Right renal pelvis (tissue), 4 donors: ENCODE measurements around the gene QSER1. TPM values are rescaled to one million over a fixed set of nuclear protein-coding genes. Genes with fewer than 3 reads are reported as not detected.
"Not testable (repeated sequence)": the region's sequence is repeated elsewhere in the genome, so short reads cannot be mapped to it uniquely, and the experiment has no call there.

Source experiments
- DNase-seq, 4 donors: peaks; one replicate each; pipeline ENCODE4 v3.0.0-alpha.2; 2013; ENCODE audit warnings: low read depth in 4 of 4, low spot score in 3 of 4, missing footprints in 1 of 4
- polyA plus RNA-seq, 4 donors: library from polyadenylated mRNA; unstranded; fragments of 120-200 nt; gene quantifications; one replicate each; pipeline ENCODE4 v1.2.1, GENCODE V29; 2013; ENCODE audit not compliant: insufficient read length in 4 of 4

The QSER1 gene
- polyA plus RNA-seq, 4 donors: 35.7 to 48.8 (median 42.2) TPM

DNA sequence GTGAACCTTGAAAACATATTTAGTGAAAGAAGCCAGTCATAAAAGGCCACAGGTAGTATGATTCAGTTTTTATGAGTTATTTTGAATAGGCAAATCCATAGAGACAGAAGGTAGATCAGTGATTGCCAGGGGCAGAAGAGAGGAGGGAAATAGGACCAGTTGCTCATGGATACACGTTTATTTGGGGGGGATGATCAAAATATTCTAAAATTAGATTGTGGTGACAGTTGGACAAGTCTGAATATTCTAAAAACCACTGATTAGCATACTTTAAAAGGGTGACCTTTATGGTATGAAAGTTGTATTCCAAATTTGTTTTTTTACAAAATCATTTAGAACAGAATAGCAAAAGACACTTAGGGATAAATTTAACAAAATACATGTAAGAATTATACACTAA, 28.6 kb downstream of the QSER1 start:
- no peak for DNase-seq

DNA sequence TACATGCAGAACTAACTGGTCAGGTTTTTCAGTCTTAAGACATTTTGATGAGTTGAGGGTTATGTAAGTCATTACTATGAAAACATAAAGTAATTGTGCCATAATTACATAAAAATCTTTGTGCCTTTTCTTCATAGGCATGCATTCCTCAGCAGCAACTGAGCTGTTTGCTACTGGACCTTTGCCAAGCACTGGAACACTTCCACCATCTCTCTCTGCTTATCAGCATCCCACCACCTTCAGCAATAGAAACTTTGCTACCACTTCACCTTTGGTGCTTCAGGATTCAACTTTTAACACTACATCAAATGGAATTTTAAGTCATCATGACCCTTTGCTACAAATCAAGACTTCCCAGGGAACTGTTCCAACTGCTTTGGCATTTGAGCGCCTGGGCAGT, 39.0 kb downstream of the QSER1 start:
- no peak for DNase-seq

DNA sequence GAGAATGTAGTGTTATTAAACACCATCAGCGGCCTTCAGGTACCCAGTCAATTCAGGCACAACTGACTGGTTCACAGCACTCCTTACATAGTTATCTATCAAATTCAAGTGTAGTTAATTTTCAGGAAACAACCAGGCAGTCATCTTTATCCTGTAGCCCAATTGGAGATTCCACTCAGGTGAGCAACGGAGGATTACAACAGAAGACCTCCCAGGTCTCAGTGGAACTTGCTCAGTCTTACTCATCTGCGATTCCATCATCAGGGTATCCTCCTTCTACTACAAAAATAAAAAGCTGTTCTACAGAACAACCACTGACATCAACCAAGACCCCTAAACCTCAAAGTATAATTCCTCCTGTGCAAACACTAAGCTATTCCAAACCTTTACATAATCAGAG, 39.6 kb downstream of the QSER1 start:
- DNase-seq: no peak

DNA sequence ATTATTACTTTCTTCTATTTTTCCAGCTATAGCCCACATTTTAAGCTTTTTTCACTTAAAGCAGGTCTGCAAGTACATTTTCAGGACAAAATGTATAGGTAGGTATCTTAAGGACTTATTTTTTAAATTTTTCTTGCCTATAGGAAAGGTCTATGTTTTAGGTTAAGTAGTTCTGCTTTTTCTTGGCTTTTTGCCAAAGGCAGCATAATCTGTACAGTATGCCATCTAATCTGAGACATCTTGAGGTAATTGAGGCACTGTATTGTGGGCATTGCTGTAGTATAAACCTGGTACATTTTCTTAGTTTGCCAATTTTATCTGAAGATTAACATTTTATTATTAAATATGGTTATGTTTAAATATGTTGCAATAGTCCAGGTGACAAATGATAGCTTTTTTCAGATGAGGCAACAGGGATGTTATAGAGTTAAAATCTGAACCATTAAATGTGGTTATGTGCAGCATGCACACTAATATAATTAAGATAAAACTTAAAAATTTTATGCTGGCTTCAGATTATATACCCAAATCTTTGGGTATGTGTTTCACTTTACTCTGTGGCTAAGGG, 42.9 kb downstream of the QSER1 start:
- no peak for DNase-seq

DNA sequence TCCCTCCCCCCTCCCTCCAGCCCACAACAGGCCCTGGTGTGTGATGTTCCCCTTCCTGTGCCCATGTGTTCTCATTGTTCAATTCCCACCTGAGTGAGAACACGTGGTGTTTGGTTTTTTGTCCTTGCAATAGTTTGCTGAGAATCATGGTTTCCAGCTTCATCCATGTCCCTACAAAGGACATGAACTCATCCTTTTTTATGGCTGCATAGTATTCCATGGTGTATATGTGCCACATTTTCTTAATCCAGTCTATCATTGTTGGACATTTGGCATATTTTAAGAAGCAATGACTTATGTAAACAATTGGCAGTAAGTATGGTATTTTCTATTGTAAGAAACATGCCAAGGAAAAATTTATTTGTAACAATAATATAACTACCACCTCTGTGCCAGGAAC, 43.6 kb downstream of the QSER1 start:
- not testable (repeated sequence) for DNase-seq

DNA sequence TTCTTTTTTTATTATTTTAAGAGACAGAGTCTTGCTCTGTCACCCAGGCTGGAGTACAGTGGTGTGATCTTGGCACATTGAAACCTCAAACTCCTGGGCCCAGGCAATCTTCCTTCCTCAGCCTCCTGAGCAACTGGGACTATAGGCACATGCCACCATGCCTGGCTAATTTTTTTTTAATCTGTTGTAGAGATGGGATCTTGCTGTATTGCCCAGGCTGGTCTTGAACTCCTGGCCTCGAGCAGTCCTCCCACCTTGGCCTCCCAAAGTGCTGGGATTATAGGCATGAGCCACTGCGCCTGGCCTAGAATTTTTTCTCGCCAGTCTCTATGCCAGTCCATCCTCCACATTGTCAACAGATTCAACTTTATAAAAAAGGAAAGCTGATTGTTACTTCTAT, 44.7 kb downstream of the QSER1 start:
- not testable (repeated sequence) for DNase-seq

DNA sequence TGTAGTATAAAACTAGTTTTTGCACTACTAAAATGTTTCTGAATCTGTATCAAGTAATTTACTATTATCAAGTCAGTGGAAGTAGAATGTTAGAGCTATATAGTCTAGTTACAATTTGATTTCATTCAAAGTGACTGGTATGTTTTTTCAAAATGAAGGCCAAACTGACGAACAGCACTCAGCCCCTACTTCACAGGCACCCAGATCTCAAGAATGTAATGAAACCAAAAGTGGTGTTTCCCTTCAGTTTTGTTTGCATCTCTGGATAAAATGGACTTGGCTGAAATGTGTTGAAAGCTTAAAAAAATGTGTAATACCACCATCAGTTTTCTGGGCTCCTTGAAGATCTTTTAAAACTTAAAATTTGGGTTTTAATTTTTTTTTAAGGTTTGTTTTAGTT, 46.4 kb downstream of the QSER1 start:
- DNase-seq: no peak

DNA sequence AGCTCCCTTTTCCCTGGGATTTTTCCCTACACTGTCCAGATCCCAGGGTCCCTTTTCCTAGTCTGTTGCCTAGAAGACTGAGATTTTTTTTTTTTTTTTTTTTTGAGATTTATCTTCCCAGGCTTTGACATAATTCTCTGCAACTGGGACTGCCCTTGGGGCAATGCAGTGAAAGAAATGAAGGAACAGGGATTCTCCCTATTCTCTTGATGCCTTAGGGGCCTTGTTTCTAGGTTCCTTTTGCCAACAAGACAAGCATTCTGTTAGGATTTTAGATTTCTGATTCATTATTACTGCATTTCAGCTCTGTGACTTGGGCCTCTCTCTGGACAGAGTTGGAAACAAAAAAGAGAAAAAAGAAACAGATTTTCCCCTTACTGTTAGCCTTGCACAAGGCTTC, 47.3 kb downstream of the QSER1 start:
- DNase-seq: no peak

DNA sequence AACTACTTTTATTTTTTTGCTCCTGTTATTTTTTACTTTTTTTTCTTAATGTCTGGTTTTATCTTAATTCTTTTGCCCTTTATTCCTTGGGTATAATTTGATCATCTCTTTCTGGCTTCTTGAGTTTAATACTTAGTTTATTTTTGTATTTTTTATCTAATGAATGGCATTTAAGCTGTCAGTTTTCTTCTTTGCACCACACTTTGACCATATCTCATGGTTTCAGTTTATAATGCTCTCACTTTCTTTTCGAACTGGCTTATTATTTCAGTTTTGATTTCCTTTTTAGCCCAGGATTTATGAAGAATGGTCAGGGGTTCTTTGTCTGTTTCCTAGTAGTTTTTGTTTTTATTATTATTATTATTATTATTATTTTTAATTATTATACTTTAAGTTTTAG, 48.3 kb downstream of the QSER1 start:
- no peak for DNase-seq

DNA sequence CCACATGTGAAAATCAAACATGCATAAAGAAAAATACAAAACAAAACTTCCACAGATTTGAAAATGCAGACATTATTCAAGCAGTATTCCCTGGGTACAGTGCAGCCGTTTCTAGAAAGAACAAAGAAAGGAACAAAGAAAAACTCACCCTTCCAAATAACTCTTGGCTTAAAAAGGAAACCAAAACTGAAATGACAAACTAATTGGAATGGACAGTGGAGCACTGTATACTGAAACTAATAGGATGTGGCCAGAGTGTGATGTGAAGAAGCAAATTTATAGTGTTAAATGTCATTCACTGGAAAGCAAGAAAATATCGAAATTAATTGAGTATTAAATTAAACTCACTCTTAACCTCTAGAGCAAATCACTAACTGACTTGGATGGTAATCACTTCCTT, 55.4 kb downstream of the QSER1 start:
- no peak for DNase-seq

DNA sequence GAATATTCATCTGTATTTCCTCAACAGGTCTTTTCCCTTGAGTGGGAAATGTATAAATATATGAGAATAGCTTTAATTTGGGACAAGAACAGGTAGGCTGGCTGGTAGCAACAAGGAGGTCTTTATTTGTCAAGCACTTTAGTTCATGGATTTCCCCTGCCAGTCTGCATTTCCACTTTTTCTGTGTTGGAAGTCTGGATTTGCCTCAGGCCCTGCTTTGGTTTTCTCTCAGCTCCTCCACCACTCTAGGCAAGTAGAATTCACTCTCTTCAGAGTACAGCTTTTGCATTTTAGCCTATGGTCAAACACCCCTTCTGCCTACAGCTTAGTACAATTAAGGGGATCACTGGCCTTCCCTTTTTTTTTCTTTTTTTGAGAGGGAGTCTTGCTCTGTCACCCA, 57.1 kb downstream of the QSER1 start:
- no peak for DNase-seq

DNA sequence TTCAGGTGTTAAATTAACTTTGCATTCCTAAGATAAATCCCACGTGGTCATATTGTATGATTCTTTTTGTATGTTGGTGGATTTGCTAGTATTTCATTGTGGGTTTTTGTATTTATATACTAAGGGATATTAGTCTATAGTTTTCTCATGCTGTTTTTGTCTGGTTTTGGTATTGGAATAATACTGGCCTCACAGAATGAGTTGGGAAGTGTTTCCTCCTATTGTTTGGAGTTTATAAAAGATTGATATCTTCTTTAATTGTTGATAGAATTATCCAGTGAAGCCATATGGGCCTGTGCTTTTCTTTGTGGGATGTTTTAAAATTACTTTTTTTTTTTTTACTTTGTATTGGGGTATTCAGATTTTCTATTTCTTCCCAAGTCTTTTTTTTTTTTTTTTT, 59.8 kb downstream of the QSER1 start:
- no peak for DNase-seq

DNA sequence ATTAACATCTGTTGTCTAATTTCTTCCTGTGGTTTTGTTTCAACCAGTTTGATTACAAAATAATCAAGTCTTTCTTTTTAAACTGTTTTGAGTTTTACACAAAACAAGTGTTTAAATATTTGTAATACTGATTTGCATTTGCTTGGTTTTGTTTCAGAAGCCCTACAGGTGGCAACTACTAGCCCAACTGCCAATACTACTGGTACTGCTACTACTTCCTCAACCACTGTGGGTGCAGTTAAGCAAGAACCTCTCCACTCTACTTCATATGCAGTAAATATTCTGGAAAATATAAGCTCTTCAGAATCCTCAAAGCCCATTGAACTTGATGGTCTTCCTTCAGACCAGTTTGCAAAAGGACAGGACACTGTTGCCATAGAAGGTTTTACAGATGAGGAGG, 61.1 kb downstream of the QSER1 start:
- DNase-seq: no peak

DNA sequence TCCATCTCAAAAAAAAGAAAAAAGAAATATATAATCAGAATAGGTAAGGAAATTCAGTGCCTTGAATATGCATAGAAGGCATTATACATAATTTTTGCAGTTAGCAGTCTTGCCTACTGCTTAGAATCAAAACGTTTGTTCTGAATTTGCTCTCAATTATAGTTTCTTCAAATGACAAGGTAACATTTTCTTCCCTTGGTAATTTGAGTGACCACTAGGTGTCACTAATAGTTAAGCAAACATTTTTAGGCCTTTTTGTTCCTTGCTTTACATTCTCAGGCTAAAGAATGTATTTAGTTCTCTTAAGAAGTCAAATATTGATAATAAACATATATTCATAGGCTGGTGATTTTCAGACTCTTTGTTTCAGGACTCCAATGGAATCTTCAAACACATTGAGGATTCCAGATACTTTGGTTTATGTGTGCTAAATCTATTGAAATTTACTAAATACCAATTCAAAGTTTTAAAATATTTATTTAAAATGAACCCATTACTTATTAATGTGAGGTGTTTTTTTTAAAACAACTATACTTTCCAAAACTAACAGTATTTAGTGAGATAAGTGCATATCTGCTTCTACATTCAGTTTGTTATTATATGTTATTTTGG, 68.0 kb downstream of the QSER1 start:
- DNase-seq: peak; percentile 26 to 45 (median 32)

DNA sequence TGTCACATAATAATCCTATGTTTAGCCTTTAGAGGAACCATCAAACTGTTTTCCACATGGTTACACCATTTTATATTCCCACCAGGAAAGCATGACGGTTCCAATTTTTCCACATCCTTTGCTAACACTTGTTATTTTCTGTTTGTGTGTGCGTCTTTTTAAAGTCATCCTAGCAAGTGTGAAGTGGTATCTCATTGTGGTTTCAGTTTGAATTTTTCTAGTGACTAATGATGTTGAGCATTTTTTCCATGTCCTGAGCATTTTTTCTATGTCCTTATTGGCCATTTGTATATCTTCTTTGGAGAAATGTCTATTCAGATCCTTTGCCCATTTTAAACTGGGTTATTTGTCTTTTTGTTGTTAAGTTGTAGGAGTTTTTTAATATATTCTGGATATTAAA, 69.4 kb downstream of the QSER1 start:
- DNase-seq: no peak

DNA sequence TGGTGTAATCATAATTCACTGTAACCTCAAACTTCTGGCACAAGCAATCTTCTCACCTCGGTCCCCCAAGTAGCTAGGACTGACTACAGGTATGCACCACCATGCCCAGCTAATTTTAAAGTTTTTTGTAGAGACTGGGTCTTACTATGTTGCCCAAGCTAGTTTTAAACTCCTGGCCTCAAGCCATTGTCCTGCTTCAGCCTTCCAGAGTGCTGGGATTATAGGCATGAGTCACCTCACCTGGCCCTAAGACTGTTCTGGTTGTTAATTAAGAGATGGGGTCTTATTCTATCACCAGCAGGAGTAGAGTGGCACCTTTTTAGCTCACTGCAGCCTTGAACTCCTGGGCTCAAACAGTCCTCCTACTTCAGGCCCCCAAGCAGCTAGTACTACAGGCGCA, 71.1 kb downstream of the QSER1 start:
- no peak for DNase-seq

DNA sequence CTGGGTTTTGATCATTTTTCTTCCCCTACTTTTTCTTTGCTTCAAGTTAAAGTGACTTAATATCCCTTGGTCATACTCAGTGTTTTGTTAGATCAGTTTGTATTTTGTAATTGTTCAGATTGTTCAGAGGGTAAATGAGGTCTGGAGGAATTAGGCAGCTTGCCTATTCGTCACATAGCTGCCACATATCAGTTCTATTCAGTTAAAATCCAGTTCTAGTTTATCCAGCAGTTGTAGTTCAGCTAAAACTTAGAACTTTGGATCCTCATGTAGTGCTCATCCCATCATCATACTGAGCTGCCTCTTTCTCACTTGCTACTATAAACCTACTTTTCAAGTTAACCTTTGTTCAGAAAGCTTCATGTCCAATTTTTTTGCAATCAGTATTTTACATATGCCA, 75.9 kb downstream of the QSER1 start:
- DNase-seq: no peak

DNA sequence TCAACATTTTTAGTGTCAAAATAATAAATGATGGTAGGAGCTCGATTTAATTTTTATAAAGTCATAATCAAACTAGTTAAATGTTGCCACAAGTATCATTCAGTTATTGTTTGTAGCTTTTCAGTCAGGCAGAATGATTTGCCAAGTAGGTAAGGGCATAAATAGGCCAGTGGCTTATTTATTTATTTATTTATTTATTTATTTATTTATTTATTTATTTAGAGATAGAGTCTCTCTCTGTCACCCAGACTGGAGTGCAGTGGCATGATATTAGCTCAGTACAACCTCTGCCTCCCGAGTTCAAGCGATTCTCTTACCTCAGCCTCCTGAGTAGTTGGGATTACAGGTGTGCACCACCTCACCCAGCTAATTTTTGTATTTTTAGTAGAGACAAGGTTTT, 79.6 kb downstream of the QSER1 start:
- not testable (repeated sequence) for DNase-seq

DNA sequence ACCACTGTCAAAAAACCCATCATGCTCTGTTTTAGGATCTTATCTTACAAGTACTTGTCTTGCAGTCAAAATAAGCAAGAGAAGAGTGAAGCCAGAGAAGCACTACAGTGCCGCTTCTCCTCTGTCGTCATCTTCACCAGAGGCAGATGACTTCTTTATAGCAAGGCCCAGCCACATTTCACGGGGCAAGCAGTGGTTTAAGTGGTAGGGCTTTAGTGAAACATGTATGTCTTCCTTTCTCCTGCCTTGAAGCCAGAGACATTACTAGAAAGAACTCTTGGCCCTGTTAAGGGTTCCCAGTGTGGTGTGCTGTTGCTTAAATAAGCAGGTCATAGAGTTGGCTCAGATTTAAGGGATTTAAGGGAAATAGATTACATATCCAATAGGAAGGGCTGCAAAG, 80.2 kb downstream of the QSER1 start:
- no peak for DNase-seq

DNA sequence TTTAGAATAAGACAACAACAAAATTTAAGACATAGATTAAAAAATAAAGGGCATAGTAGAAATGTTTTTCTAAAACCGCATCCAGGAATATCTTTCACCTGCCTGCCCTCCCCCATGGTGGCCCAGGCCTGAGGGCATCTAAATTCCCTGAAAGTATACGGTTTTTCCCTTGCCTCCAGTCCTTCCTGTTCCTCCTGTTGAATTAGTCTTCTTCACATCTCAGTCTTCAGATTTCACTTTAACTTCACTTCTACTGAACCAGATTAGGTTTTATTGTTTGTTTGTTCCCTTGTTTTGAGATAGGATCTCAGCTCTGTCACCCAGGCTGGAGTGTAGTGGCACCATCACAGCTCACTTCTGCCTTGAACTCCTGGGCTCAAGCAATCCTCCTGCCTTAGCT, 90.0 kb downstream of the QSER1 start:
- no peak for DNase-seq

DNA sequence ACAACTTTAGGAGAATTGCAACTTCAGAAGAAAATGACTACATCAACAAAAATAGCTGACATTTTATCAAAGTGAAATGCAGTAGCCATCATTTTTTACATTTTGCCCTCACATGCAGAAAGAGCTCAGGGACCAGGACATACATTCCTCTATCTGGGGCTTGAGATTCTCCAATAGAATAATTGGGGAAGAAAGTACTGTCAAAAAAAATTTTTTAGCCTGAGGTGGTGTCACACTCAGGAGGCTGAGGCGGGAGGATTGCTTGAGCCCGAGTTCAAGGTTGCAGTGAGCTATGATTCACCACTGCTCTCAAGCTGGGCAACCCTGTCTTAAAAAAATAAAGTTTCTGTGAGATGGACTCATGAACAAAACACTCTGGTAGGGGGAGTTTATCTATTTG, 90.9 kb downstream of the QSER1 start:
- no peak for DNase-seq

DNA sequence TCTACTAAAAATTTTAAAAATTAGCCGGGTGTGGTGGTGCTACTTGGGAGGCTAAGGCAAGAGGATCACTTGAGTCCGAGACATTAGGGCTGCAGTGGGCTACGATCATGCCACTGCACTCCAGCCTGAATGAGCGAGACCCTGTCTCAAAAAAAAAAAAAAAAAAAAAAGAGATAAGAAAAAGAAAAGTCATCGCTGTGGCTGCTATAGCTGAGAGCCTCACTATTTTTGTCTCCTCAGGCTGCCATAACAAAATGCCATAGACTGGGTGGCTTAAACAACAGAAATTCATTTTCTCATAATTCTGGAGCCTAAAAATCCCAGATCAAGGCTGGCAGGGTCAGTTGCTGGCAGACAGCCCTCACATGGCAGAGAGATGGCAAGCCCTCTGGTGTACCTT, 93.0 kb downstream of the QSER1 start:
- no peak for DNase-seq

DNA sequence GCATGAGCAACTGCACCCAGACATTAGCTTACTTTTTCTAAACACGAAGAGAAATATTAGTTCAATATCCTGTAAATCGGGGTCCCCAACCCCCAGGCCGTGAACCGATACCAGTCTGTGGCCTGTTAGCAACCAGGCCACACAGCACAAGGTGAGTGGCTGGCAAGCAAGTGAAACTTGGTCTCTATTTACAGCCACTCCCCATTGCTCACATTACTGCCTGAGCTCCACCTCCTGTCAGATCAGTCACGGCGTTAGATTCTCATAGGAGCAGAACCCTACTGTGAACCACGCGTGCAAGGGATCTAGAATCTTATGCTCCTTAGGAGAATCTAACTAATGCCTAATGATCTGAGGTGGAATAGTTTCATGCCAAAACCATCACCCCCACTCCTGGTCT, 95.2 kb downstream of the QSER1 start:
- DNase-seq: no peak
